Fibroblast of skin of scalp (primary cell): Measurements from ENCODE around the gene SLC7A4.
"Not testable (repeated sequence)": the region's sequence is repeated elsewhere in the genome, so short reads cannot be mapped to it uniquely, and the experiment has no call there.

ENCODE experiments used
- DNase-seq: peaks from one replicate; pipeline ENCODE4 v3.0.0-alpha.2; 2013

The SLC7A4 gene

DNA sequence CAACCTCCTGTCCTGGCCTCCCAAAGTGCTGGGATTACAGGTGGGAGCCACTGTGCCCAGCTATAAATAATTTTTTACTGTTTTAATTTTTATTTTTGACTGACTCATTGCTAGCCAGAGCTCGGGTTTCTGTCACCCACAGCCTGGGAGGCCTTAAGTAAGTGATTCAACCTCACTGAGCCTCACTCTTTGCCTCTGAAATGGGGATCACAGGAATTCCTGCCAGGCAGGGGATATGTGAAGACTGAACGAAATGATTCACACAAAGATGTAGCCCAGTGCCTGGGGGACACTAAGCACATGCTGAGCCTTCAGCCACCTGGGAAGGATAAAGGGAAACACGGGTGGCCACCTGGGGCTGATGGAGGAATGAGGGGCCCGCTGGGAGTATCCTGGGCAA lies 9.6 kb upstream of the SLC7A4 start:
- DNase-seq, result peak; percentile 86

DNA sequence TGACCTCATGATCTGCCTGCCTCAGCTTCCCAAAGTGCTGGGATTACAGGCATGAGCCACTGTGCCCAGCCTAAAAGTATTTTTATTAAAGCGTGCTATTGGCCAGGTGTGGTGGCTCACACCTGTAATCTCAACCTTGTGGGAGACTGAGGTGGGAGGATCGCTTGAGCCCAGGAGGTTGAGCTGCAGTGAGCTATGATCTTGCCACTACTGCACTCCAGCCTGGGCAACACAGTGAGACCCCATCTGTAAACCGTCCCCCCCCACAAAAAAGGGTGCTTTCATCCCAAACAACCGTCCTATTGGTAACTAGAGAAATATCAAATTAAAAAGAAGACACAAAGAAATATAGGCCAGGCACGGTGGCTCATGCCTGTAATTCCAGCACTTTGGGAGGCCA lies 6.8 kb upstream of the SLC7A4 start:
- not testable (repeated sequence) for DNase-seq

DNA sequence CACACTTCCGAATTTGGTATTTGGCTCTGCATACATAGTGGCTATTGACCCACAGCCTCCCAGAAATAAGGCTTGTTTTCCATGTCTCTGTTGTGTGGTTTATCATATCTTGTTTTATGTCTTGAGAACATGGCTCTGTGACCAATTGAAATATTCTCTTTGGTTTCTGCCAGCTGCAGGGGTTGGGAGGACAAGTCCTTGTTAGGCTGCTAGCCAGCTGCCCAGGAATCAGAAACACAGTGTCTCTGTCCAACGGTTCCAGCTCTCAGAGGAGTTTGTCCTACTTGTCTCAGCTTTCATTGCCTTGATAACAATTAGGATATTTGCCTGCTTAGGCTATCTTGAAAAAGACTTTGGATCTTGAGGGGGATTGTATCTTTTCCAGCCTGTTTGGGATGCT lies 6.0 kb upstream of the SLC7A4 start:
- DNase-seq, result peak; percentile 36

DNA sequence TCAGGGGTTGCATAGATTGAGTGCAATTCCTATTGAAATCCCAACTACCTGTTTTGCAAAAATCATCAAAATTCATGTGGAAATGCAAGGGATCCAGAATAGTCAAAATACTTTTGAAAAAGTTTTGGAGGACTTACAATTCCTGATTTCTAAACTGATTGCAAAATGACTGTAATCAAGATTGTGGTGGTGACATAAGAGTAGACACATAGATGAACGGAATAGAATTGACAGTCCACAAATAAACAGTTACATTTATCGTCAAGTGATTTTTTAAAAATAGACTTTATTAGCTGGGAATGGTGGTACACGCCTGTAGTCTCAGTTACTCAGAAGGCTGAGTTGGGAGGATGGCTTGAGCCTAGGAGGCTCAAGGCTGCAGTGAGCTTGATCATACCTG lies 2.6 kb upstream of the SLC7A4 start:
- DNase-seq, result no peak

DNA sequence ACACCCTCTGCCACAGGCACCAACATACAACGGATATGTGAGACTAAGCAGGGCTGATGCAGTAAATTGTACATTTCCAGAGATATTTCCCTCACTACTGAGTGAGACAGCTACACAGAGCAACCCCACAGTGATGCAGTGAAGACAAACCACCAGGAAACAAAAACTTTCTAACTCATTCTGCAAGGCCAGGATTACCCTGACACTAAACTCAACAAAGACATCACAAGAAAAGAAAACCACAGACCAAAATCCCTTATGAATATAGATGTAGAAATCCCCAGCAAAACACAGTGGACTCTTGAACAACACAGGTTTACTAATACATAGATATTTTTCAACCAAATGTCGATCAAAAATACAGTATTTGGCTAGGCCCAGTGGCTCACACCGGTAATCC lies 1.5 kb upstream of the SLC7A4 start:
- DNase-seq, result no peak

DNA sequence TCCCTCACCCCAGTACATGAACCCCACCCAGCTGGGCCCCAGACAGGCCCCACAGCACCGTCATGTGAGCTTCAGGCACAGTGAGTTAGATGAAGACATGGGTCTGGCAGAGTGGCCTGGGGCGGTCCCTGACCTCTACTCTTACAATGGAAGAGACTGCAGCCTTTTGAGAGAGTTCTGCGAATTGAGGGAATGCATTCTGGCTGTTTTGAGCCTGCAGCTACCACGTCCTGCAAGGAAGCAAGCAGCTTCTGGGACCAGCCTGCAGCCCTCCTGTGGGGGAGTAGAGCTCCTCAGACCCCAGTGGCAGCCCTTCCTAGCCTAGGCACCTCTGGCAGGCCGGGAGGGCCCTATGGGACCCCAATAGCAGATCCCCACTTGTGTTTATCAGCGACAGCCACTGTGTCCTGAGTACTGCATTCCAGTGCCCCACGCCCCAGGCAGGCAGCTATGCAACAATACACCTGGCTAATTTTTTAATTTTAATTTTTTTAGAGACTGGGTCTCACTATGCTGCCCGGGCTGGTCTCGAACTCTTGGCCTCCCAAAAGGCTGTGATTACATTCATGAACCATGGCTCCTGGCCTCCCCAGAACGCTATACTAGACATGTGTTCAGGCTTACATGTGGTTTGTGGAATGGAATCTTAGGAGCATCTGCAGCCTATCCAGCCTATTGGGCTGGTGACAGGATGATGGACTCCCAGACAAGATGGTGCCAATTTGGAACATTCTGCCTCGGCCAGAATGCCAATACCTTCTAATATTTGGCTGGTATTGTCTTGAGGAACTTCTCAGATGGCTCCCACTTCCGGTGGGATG lies 717 bp upstream of the SLC7A4 start:
- no peak for DNase-seq

DNA sequence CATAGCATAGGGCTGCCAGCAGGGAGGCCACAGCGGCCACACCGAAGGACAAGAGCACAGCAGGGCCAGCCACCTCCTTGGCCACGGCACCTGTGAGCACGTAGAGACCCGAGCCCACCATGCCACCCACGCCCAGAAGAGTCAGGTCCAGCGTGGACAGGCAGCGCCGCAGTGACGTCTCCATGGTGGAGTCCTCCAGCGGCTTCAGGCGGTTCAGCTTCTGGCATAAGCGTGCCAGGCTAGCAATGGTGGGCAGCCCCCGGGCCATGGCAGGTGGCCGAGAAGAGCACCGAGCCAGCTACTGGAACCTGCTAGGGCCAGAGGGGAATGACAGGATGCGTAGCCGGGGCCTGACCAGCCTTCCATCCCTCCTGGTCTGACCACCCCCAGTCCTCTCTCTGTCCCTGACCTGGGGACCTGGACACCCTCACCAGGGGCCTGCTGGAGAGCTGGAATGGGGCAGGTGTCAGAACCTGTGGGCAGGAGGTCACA lies 770 bp downstream of the SLC7A4 start:
- DNase-seq, result no peak

DNA sequence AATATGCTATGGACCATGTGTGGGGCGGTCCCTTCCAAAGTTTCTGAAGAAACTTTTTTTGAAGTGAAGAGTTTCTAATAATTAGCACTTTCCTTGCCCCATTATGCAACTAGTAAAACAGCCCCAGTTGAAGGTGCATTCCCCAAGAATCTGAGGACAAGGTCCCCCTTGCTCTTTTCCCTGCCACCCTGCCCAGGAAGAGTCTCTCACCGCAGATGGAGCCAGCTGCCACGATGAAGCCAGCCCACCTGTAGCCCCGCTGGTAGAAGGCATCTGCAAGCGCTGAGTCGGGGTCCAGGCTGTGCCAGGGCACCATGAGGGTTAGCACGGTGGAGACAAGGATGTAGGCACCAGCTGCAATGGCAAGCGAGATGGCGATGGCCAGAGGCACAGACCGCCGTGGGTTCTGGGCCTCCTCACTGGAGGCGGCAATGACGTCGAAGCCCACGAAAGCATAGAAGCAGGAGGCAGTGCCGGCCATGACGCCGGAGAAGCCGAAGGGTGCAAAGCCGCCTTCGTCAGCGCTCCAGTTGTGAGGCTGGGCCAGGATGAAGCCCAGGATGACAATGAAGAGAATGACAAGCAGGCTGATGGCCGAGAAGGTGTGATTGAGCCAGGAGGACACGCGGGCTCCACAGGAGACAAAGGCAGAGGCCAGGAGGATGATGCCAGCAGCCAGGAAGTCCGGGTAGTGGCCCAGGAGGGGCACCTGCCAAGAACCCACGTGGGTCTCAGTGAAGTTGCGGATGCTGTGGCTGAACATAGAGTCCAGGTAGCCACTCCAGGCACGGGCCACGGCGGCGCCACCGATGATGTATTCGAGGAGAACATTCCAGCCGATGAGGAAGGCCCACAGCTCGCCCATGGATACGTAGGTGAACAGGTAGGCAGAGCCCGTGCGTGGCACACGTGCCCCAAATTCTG lies 1.5 kb downstream of the SLC7A4 start:
- DNase-seq, result no peak

DNA sequence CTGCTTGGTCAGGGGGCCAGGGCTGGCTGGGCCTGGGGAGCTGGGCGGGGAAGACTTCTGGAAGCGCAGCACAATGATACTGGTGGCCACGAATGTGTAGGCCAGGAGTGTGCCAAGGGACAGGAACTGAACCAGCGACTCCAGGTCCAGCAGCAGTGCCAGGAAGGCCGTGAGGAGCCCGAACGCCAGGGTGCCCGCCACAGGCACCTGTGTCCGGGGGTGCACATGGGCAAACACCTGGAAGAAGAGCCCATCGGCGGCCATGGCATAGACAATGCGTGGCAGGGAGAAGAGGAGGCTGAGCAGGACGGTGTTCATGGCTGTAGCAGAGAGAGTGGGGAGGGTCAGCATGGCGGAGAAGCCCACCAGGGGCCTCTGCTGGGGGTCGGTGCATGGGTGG lies 2.3 kb downstream of the SLC7A4 start:
- no peak for DNase-seq

DNA sequence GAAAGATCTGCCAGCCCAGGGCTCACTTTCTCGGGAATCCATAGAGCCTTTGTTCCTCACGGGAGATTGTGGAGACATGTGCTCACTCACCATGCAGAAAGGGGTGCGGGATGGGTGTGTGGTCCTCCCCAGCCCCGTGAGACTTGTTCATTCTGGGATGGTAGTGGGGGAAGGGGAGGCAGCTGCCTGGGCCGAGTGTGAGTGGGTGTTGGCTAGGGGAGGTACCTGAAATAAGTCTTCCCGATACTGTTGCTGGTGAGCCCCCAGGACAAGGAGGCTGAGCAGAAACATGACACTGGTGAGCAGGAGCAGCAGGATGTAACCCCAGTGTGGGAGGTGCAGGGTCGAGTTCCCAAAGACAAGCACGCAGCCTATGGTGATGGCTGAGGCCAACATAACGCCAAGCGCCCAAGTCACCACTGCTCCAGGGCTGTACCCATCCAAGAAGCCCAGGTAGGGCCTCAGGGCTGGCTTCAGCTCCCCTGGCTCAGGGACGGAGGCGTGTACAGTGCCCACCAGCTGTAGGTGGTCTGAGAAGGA lies 2.8 kb downstream of the SLC7A4 start:
- no peak for DNase-seq

DNA sequence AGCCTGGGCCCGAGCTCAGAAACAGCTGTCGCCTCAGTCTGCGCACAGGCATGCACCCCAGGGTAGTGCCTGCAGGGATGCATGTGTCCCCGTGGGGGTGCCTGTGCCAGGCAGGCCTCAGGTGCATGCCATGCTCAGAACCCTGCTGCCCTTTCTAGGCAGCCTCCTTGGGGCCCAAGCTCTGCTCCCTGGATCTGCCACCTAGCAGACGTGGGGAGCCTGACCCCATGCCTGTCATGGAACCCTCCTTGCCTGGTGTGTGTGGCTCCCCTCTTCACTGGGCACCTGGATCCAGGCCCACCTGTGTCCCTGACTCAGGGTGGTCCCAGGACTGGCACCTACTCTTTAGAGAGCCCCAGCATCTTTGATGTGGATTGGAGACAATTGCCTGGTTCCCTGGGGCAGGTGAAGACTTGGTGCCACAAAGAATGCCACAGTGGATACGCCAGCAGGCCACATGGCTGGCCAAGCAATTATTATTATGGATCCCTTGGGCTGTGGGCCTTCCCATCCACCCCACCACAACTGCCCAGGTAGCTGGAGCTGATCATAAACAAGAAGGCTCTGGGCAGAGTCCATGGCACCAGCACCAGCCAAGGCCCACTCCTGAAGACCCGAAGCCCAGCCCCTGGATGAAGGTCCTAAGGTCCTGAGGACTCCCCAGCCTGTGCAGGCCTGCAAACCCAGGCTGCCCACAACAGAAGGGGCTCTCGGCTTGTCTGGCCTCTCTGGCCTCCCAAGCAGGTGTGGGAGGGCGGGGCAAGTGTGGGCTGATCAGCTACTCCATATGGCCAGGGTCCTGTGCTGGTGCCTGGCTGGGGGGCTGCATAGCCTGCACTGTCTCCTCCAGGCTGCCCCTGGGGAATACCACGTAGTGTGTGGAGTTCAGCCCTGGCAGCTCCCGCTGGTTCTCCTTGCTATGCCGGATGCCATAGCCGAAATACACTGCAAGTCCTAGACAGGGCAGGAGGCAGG lies 3.8 kb downstream of the SLC7A4 start:
- DNase-seq, result no peak

DNA sequence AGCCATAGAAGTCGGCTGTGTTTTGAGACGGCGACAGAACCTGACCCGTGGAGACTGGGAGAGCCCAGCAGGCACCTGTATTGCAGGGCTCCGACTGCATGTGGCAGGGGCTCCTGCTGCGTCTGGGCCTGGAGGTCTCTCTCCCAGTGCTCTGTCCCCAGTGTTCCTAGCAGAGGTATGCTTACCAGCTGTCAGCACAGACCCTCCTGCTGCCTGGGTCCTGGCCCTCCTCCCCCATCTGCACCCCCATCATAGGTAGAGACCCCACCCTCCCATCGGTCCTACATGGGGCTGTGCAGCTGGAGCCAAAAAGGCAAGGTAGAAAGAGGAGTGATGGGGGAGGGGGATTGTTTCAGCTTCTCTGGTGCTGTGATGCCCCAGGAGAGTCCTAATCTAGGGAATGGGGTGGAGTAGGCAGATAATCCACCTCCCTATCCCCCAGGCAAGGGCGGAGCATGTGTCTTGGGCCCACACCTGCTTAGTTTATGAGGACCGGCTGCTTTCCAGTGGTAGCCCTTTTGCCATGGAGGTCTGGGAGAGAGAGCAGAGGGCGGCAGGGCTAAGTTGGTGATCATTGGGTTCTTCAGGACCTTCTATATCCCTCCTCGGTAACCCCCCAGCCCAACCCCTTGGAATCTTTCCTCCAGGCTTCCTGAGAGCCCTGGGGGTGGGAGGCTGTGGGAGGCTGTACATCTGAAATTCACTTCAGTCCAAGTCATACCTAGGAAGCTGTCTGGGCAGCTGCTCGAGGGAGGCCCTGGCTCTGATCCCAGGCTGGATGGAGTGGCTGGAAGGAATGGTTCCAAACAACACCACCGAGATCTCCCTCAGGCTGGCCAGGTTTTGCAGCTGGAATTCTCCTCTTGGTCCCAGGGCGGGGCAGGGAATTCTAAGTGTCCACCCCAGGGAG lies 5.3 kb downstream of the SLC7A4 start:
- DNase-seq, result peak; percentile 56

DNA sequence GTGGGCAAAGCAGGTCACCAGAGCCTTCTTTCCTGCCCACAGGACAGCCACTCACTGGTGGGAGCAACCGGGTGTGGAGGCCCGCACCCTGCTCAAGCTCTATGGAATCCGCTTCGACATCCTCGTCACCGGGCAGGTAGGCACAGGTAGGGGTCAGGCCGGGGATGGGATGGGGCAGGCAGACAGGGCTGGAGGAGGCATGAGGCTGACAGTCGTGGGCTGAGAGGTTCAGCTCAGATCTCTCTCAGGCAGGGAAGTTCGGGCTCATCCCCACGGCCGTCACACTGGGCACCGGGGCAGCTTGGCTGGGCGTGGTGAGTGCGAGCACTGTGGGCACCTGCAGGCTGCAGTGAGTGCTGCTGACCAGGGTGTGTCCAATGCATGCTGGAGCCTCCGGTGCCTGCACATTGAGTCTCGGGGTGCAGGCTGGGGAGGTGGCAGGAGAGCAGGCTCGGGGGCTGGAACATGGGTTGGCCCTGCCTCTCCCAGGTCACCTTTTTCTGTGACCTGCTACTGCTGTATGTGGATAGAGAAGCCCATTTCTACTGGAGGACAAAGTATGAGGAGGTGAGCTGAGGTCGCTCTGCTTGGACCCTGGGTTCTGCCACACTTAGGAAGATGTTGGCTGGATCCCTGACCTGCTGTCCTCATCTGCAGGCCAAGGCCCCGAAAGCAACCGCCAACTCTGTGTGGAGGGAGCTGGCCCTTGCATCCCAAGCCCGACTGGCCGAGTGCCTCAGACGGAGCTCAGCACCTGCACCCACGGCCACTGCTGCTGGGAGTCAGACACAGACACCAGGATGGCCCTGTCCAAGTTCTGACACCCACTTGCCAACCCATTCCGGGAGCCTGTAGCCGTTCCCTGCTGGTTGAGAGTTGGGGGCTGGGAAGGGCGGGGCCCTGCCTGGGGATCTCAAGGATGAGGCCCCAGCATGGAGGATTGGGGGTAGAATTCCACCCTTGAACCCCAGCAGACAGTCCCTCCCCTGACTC lies 6.3 kb downstream of the SLC7A4 start:
- no peak for DNase-seq

DNA sequence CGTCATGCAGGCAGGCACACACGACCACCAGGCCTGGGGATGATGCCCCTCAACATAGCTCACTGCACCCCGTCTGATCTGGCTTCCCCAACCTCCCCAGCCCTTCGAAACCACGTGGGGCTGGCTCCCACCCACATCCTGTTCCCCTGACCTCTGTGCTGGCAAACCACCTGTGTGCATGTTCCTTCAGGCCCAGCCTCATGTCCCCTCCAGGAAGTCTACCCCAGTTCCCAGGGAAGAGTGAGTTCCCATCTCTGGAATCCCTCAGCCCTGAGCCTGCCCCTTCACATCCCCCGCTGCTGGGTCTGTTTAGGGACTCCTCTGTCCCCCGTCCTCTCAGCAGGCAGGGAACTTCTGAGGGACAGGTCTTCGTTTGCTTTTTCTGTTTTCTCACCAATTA lies 7.1 kb downstream of the SLC7A4 start:
- DNase-seq, result no peak

DNA sequence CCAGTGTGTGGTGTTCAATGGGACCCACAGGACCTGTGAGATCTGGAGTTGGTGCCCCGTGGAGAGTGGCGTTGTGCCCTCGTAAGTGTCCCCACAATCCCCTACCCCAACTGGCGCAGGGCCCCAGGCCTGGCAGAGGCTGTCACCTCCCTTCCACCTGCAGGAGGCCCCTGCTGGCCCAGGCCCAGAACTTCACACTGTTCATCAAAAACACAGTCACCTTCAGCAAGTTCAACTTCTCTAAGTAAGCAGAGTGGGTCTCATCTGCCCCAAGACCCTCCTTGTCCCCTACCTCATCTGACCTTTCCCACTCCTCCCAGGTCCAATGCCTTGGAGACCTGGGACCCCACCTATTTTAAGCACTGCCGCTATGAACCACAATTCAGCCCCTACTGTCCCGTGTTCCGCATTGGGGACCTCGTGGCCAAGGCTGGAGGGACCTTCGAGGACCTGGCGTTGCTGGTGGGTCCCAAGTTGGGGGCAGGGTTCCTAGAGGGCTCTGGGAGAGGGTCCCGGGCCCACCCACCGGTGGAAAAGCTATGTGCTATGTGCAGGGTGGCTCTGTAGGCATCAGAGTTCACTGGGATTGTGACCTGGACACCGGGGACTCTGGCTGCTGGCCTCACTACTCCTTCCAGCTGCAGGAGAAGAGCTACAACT lies 9.3 kb downstream of the SLC7A4 start:
- DNase-seq, result no peak

DNA sequence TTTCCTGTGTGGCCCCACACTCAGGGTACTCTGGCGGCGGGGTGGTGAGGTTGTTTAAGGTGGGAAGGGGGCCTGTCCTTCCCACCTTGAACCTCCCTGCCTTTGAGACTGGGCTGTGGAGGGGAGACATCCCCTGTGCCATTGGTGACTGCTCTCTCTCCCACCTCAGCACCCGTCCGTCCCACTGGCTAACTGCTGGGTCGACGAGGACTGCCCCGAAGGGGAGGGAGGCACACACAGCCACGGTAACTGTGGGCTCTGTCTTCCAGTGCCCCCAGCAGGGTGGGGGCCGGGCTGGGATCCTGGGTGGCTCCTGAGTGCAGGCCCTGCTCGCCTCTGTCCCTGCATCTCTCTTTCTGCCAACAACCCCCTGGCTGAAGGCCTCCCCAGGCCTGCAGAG lies 9.9 kb downstream of the SLC7A4 start:
- no peak for DNase-seq

DNA sequence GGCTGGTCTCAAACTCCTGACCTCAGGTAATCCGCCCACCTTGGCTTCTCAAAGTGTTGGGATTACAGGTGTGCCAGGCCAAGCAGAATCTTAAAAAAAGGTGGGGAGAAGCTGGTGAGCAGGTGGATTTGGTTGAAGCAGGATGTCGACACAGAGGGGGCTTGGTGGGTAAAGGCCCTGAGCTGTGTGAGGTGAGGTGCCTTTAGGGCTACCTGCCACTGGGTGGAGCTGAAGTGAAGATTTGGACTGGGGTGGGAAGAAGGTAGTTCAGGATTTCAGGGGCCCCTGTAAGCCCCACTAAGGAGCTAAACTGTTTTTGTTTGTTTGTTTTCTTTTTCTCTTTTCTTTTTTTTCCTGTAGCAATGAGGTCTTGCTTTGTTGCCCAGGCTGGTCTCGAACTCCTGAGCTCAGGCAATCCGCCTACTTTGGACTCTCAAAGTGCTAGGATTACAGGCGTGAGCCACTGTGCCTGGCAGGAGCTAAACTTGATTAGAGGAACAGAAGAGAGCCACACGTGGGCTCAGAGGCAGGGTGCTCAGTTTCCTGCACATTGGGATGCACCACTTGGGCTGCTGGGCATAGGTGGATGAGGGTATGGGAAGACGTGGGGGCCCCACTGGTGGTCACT lies 11.4 kb downstream of the SLC7A4 start:
- no peak for DNase-seq

DNA sequence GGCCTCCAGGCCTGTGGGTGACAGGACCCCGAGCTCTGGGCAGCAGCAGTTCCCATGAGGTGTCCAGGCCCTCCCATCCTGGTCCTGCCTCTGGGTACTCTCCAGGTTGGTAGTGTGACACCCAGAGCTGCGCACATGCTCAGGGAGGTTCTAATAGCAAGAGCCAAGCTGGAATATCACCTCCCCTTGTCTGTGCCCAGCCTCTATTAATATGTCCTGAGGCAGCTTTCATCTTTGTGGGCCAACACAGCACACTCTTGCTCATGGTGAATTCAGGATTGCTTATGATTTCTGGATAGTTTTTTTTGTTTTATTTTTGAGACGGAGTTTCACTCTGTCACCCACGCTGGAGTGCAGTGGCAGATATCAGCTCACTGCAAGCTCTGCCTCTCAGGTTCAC lies 14.0 kb downstream of the SLC7A4 start:
- no peak for DNase-seq
